Gastroesophageal sphincter (tissue), 3 donors: ENCODE measurements around the gene EPHA2.

Experiments used
- EP300 ChIP-seq: sonication (generic); formaldehyde crosslinking; IDR thresholded peaks from one replicate; pipeline ENCODE4 v1.6.1; 2017; ENCODE audit warnings: antibody characterized with exemption, mild to moderate bottlenecking
- POLR2A ChIP-seq, 2 donors: fragments of 450-650 bp; IDR thresholded peaks; one replicate each; pipeline ENCODE4 v1.6.1; 2017; ENCODE audit warnings: antibody characterized with exemption in 2 of 2, mild to moderate bottlenecking in 2 of 2, moderate library complexity in 1 of 2
- POLR2AphosphoS5 ChIP-seq: sonication (generic); formaldehyde crosslinking; IDR thresholded peaks from one replicate; pipeline ENCODE4 v1.6.1; 2017; ENCODE audit warnings: antibody characterized with exemption
- TF ChIP-seq, protein P1 (sequence below), 4 experiments: fragments of 200-600 bp in 2 of 4; fragments of 450-650 bp in 2 of 4; sonication (generic) in 1 of 4; IDR thresholded peaks; one replicate each; pipeline ENCODE4 v1.5.1; 2017 to 2019; ENCODE audit warnings: antibody characterized with exemption in 4 of 4, mild to moderate bottlenecking in 2 of 4, moderate library complexity in 2 of 4

DNA sequence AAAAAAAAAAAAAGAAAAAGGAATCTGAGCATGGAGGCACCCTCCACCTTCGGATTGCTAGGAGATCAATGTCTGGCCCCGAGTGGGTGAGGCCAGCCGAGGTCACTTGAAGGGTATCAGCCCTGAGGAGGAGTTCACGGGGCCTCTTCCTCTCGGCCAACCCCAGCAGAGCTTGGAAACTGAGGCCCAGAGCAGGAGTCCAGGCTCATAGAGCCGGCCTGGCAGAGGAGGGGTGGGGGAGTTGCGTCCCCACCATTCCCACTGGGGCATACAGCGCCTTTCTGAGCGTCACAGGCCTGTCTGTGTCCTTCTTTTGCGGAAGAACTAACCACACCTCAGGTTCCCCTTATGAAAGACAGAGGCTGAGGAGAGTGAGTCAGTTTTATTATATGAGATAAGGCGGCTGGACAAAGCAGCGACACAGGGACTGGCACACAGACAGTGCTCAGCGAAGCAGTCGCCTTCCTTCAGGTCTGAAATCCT, 17.1 kb upstream of the EPHA2 start:
- TF ChIP-seq, protein P1, sequence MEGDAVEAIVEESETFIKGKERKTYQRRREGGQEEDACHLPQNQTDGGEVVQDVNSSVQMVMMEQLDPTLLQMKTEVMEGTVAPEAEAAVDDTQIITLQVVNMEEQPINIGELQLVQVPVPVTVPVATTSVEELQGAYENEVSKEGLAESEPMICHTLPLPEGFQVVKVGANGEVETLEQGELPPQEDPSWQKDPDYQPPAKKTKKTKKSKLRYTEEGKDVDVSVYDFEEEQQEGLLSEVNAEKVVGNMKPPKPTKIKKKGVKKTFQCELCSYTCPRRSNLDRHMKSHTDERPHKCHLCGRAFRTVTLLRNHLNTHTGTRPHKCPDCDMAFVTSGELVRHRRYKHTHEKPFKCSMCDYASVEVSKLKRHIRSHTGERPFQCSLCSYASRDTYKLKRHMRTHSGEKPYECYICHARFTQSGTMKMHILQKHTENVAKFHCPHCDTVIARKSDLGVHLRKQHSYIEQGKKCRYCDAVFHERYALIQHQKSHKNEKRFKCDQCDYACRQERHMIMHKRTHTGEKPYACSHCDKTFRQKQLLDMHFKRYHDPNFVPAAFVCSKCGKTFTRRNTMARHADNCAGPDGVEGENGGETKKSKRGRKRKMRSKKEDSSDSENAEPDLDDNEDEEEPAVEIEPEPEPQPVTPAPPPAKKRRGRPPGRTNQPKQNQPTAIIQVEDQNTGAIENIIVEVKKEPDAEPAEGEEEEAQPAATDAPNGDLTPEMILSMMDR (IDR thresholded peaks at IDR 0.05) = no peak
- TF ChIP-seq POLR2A (IDR thresholded peaks at IDR 0.05) (no peak), EP300 (no peak), POLR2AphosphoS5 (no peak)
